Type B pancreatic cell (in vitro differentiated cells): ENCODE data around the gene EPB42. TPM values are rescaled to one million over a fixed set of nuclear protein-coding genes. Genes with fewer than 3 reads are reported as not detected.

Experiments
- DNase-seq: peaks from one replicate; pipeline ENCODE4 v3.0.0; 2021; ENCODE audit warnings: mixed read lengths; ENCODE audit not compliant: unreplicated experiment; ENCODE audit errors: extremely low spot score
- H3K27ac Mint-ChIP-seq: 2 replicates; pipeline ENCODE4 v1.8.0; 2021; ENCODE audit warnings: mild to moderate bottlenecking, mixed read lengths
- H3K27me3 Mint-ChIP-seq: 2 replicates; pipeline ENCODE4 v1.8.0; 2021; ENCODE audit warnings: mixed read lengths
- H3K36me3 Mint-ChIP-seq: 2 replicates; pipeline ENCODE4 v1.8.0; 2021; ENCODE audit warnings: mixed read lengths
- H3K4me1 Mint-ChIP-seq: one replicate; pipeline ENCODE4 v1.8.0; 2021; ENCODE audit warnings: mixed read lengths; ENCODE audit not compliant: unreplicated experiment
- H3K4me3 Mint-ChIP-seq: 2 replicates; pipeline ENCODE4 v1.8.0; 2021; ENCODE audit warnings: mild to moderate bottlenecking, mixed read lengths
- H3K9me3 Mint-ChIP-seq: 2 replicates; pipeline ENCODE4 v1.8.0; 2021; ENCODE audit warnings: mixed read lengths
- CTCF ChIP-seq: fragments of 200-600 bp; sonication (generic); conservative IDR thresholded peaks from 2 replicates; pipeline ENCODE4 v1.5.0; 2021; ENCODE audit warnings: antibody characterized with exemption, mild to moderate bottlenecking
- total RNA-seq: library from RNA; stranded (reverse); gene quantifications from 2 replicates; pipeline ENCODE4 v1.2.1, GENCODE V29; 2021; ENCODE audit warnings: low replicate concordance

The EPB42 gene
- total RNA-seq, 1 donor from 2014 or later = not detected

- H3K36me3 Mint-ChIP-seq = no peaks in the 10 kb centered on the region
- DNase-seq = no peak
- no peak for TF ChIP-seq CTCF
Observed at GRCh38 chr15:43214592-43215295, 6.1 kb downstream of the EPB42 start.

GRCh38 chr15:43214169-43214568 lies 6.6 kb downstream of the EPB42 start:
- Mint-ChIP-seq H3K9me3 (no peaks in the 10 kb centered on the region), H3K4me3 (no peak overlapping the region), H3K27me3 (peaks cover 21% of the 10 kb centered on the region), H3K36me3 (no peaks in the 10 kb centered on the region), H3K27ac (no peak overlapping the region), H3K4me1 (no peaks in the 10 kb centered on the region)
- TF ChIP-seq CTCF = no peak
- no peak for DNase-seq

More at GRCh38 chr15:43214592-43215295, 6.1 kb downstream of the EPB42 start:
- H3K27me3 Mint-ChIP-seq = peaks cover 18% of the 10 kb centered on the region
- H3K4me1 Mint-ChIP-seq = no peaks in the 10 kb centered on the region
- no peak overlapping the region for H3K27ac Mint-ChIP-seq
- no peaks in the 10 kb centered on the region for H3K9me3 Mint-ChIP-seq
- H3K4me3 Mint-ChIP-seq = no peak overlapping the region

- Mint-ChIP-seq H3K36me3 (no peaks in the 10 kb centered on the region), H3K4me3 (no peak overlapping the region), H3K4me1 (no peaks in the 10 kb centered on the region), H3K27me3 (peaks cover 27% of the 10 kb centered on the region), H3K27ac (no peak overlapping the region), H3K9me3 (no peaks in the 10 kb centered on the region)
- no peak for DNase-seq
- TF ChIP-seq CTCF = no peak
Observed at GRCh38 chr15:43213466-43213865, 7.4 kb downstream of the EPB42 start.

- no peak for DNase-seq
- Mint-ChIP-seq H3K27me3 (peaks cover 27% of the 10 kb centered on the region), H3K27ac (no peak overlapping the region), H3K9me3 (no peaks in the 10 kb centered on the region), H3K36me3 (no peaks in the 10 kb centered on the region), H3K4me1 (no peaks in the 10 kb centered on the region), H3K4me3 (no peak overlapping the region)
- no peak for TF ChIP-seq CTCF
Observed at GRCh38 chr15:43212951-43213350, 7.9 kb downstream of the EPB42 start.

- DNase-seq = no peak
- no peak overlapping the region for H3K27ac Mint-ChIP-seq
- H3K27me3 Mint-ChIP-seq = peaks cover 31% of the 10 kb centered on the region
- H3K4me3 Mint-ChIP-seq = no peak overlapping the region
- H3K4me1 Mint-ChIP-seq = no peaks in the 10 kb centered on the region
- no peaks in the 10 kb centered on the region for H3K36me3 Mint-ChIP-seq
- no peaks in the 10 kb centered on the region for H3K9me3 Mint-ChIP-seq
- no peak for TF ChIP-seq CTCF
Observed at GRCh38 chr15:43212299-43212698, 8.5 kb downstream of the EPB42 start.
